Upper lobe of right lung (tissue), 1 donor: Measurements from ENCODE around the gene RIN2. TPM values are rescaled to one million over a fixed set of nuclear protein-coding genes. Genes with fewer than 3 reads are reported as not detected.

Experiments
- ATAC-seq: fragments of 200-7000 bp; cut with Tn5 transposase; one replicate; pipeline ENCODE4 v1.9.1; 2020; ENCODE audit warnings: mild to moderate bottlenecking, moderate library complexity
- DNase-seq: peaks from one replicate; pipeline ENCODE4 v3.0.0-alpha.2; 2020
- H3K27ac ChIP-seq: fragments of 200-600 bp; one replicate; pipeline ENCODE4 v1.8.0; 2022
- H3K27me3 ChIP-seq: fragments of 200-600 bp; one replicate; pipeline ENCODE4 v1.8.0; 2022; ENCODE audit warnings: mild to moderate bottlenecking
- H3K36me3 ChIP-seq: fragments of 200-600 bp; one replicate; pipeline ENCODE4 v1.8.0; 2022
- H3K4me1 ChIP-seq: fragments of 200-600 bp; one replicate; pipeline ENCODE4 v1.8.0; 2022
- H3K4me3 ChIP-seq: fragments of 200-600 bp; one replicate; pipeline ENCODE4 v1.8.0; 2022; ENCODE audit warnings: mild to moderate bottlenecking
- H3K9me3 ChIP-seq: fragments of 200-600 bp; one replicate; pipeline ENCODE4 v1.8.0; 2022
- intact Hi-C: fragments of 100-400 bp; cut with DNase I; formaldehyde crosslinking; loops from one replicate; pipeline ENCODE4 v1.11.0; 2022
- total RNA-seq: library from RNA; stranded (reverse); fragmentation: NEBNext Ultra II Directional; extraction: Animal tissue kit (Norgen Biotek cat#: 25700); gene quantifications from one replicate; pipeline ENCODE4 v1.2.1, GENCODE V29; 2021
- TF ChIP-seq, protein P1 (sequence below): fragments of 200-600 bp; IDR thresholded peaks from one replicate; pipeline ENCODE4 v1.8.0; 2022; ENCODE audit warnings: antibody characterized with exemption
- donor health status: DM: no; HTN: yes; CAD: no; lungs with severe emphysema.

The RIN2 gene
- total RNA-seq, 1 donor from 2014 or later = 116 TPM

DNA sequence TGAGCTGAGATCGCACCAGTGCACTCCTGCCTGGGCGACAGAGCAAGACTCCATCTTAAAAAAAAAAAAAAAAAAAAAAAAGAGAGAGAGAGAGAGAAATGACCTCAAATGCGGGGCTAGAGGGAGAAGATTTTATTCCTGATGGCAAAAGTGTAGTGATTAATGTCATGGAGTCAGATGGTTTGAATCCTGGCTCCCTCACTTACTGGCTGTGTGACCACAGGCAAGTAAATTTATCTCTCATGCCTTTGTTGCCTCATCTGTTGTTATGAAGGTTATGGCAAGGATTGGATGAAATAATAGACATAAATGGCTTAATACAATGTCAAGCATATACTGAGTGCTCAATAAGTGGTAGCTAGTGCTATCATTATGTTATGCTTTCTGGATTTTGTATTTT, 29.3 kb downstream of the RIN2 start:
- intact Hi-C loops = loop anchor here (10.0 kb wide), 1 partner anchor 207 kb away; no protein-coding TSS in a partner anchor
- Histone ChIP-seq H3K36me3 (no peaks in the 10 kb centered on the region), H3K4me1 (peaks cover 35% of the 10 kb centered on the region), H3K27ac (no peak overlapping the region), H3K4me3 (no peak overlapping the region), H3K9me3 (no peaks in the 10 kb centered on the region), H3K27me3 (no peaks in the 10 kb centered on the region)
- ATAC-seq (no peak), DNase-seq (no peak)
- TF ChIP-seq, protein P1, sequence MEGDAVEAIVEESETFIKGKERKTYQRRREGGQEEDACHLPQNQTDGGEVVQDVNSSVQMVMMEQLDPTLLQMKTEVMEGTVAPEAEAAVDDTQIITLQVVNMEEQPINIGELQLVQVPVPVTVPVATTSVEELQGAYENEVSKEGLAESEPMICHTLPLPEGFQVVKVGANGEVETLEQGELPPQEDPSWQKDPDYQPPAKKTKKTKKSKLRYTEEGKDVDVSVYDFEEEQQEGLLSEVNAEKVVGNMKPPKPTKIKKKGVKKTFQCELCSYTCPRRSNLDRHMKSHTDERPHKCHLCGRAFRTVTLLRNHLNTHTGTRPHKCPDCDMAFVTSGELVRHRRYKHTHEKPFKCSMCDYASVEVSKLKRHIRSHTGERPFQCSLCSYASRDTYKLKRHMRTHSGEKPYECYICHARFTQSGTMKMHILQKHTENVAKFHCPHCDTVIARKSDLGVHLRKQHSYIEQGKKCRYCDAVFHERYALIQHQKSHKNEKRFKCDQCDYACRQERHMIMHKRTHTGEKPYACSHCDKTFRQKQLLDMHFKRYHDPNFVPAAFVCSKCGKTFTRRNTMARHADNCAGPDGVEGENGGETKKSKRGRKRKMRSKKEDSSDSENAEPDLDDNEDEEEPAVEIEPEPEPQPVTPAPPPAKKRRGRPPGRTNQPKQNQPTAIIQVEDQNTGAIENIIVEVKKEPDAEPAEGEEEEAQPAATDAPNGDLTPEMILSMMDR = no peak

DNA sequence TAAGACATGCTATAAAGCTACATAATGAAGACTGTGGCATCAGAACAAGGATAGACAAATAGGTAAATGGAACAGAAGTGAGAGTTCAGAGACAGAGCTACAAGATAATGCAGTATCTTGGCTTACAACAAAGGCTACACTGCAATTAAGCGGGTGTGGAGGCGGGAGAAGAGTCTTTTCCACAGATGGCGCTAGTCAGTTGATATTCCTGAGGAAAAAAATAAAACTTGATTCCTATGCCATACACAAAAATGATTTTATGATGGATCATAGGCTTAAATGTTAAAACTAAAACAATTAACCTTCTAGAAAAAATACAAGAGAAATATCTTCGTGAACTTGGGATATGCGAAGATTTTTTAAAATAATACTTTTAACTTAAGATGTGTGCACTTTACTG, 31.0 kb downstream of the RIN2 start:
- no peak for ATAC-seq
- H3K36me3 ChIP-seq = no peaks in the 10 kb centered on the region
- peaks cover 29% of the 10 kb centered on the region for H3K4me1 ChIP-seq

DNA sequence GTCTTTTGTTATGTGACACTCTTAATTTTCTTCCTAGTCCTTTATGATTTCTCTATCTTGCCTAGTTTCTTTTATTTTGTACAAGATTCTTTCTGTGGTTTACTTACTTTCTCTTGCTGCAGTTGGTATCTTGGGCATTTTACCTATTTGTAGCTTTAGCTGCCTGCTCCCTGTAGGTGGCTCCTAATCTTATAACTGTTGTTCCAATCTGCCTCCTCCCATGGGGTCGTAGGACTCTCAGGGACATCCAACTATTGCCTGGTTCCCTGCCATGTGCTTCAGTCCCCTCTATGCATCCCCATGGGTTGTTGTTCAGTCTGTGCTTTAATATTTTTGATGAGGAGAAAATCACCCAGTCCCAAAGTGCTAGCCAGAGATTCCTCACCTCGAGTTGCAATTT, 31.4 kb downstream of the RIN2 start:
- Histone ChIP-seq H3K27ac (no peak overlapping the region), H3K9me3 (no peaks in the 10 kb centered on the region), H3K36me3 (no peaks in the 10 kb centered on the region), H3K27me3 (no peaks in the 10 kb centered on the region), H3K4me1 (peaks cover 25% of the 10 kb centered on the region), H3K4me3 (no peak overlapping the region)
- ATAC-seq (no peak), DNase-seq (no peak)
- intact Hi-C loops = loop anchor here (10.0 kb wide), 1 partner anchor 205 kb away; no protein-coding TSS in a partner anchor
- TF ChIP-seq, protein P1 = no peak

More for the DNA sequence above, 31.0 kb downstream of the RIN2 start:
- Histone ChIP-seq H3K4me3 (no peak overlapping the region), H3K9me3 (no peaks in the 10 kb centered on the region), H3K27ac (no peak overlapping the region), H3K27me3 (no peaks in the 10 kb centered on the region)
- TF ChIP-seq, protein P1 = no peak
- intact Hi-C loops = loop anchor here (10.0 kb wide), 1 partner anchor 206 kb away; no protein-coding TSS in a partner anchor
- no peak for DNase-seq

DNA sequence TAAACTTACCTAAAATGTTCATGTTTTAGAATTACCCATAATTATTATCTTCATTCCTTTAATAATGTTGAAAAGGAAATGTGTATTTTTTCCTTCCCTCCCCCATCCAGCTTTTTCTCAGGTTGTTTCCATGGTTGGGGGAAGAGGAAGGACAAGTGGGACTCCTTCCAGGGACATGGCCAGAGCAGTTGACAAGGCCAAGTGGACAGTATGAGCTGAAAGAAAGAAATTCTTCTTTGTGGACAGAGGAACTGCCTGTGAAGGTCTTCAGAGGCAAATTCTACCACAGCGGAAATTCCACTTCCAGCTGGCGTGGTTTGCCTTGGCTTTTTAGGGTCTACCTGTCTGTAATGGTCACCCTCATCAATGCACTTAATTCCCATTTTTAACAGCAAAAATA, 33.8 kb downstream of the RIN2 start:
- no peaks in the 10 kb centered on the region for H3K27me3 ChIP-seq
- no peak overlapping the region for H3K4me3 ChIP-seq
- DNase-seq = no peak
- no peak for ATAC-seq
- H3K9me3 ChIP-seq = no peaks in the 10 kb centered on the region
- no peak overlapping the region for H3K27ac ChIP-seq
- TF ChIP-seq, protein P1 = no peak
- peaks cover 2% of the 10 kb centered on the region for H3K4me1 ChIP-seq
- intact Hi-C loops = no loop called here
- H3K36me3 ChIP-seq = no peaks in the 10 kb centered on the region

DNA sequence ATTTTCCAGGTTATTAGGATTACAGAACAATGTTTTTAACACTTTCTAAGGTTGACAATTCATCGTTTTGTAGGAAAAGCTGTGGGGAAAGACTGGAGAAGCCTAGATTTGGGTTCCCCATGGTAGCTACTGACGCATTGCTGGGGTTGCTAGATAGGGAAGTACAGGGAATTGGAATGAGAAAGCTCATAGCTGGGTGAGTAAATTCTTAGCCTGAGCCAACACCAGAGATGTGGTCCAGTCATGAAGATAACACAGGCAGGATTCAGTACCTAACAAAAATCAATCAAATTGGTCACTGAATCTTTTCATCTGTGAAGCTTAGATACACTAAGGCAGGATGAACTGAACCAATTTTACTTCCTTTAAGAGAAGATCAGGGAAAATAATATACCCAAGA, 35.7 kb downstream of the RIN2 start:
- H3K36me3 ChIP-seq = no peaks in the 10 kb centered on the region
- intact Hi-C loops = no loop called here

More for the DNA sequence above, 35.7 kb downstream of the RIN2 start:
- Histone ChIP-seq H3K27me3 (no peaks in the 10 kb centered on the region), H3K27ac (no peak overlapping the region), H3K4me1 (no peaks in the 10 kb centered on the region), H3K9me3 (no peaks in the 10 kb centered on the region), H3K4me3 (no peak overlapping the region)
- DNase-seq = no peak
- ATAC-seq = no peak
- TF ChIP-seq, protein P1 = no peak
